ENCODE data around the gene ATP1B2.
A peak's percentile ranks its signal among the peaks of the same experiment; 100 is the strongest.

DNA sequence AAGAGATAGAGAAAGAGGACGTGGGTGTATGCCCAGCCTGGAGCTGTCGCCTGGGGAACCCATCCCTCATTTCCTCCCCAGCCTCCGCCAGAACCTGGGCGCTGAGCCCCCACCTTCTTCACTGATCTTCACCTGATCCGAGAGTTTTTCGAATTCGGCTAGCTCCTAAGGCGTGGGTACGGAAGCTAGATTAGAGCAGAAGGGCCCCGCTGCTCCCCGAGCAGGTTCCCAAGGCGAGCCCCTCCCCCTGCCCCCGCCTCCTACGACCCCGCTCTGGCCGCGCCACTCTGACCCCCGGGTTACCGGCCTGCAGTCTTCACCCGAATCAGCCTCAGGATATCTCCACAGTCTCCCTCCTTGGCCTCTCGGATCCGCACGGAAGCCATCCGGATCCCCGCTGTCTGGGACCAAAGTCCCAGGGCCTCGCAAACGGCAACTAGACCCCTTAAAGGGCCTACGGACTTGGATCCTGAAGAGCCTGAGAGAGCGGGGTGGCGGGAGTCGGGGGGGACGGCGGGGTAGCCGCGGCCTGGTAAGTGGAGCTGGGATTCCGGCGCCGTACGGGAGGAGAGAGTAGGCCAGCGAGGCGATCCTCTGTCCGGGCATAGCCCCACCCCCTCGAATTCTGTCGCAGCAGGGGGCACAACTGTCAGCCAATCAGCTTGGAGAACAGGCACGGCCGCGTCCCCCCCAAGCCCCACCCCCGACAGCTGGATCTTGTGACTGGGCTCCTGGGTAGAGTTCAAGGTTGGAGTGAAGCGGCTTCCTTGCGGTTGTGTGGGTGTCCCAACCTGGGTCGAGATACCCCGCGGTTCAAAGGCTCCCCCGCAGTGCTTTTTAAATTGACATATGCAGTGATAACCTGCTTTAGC lies 23.2 kb upstream of the ATP1B2 start, which contains the start of gene SAT2:
- TF ChIP-seq, protein P1, sequence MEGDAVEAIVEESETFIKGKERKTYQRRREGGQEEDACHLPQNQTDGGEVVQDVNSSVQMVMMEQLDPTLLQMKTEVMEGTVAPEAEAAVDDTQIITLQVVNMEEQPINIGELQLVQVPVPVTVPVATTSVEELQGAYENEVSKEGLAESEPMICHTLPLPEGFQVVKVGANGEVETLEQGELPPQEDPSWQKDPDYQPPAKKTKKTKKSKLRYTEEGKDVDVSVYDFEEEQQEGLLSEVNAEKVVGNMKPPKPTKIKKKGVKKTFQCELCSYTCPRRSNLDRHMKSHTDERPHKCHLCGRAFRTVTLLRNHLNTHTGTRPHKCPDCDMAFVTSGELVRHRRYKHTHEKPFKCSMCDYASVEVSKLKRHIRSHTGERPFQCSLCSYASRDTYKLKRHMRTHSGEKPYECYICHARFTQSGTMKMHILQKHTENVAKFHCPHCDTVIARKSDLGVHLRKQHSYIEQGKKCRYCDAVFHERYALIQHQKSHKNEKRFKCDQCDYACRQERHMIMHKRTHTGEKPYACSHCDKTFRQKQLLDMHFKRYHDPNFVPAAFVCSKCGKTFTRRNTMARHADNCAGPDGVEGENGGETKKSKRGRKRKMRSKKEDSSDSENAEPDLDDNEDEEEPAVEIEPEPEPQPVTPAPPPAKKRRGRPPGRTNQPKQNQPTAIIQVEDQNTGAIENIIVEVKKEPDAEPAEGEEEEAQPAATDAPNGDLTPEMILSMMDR (IDR thresholded peaks at IDR 0.05) = no peak
- peak in 1 of 4 donors; percentile 24 for TF ChIP-seq POLR2A (IDR thresholded peaks at IDR 0.05)
- peak; percentile 15 to 83 (median 75) for TF ChIP-seq POLR2AphosphoS5 (IDR thresholded peaks at IDR 0.05)
- TF ChIP-seq EP300 (IDR thresholded peaks at IDR 0.05) = no peak

All from stomach (tissue), 4 donors.